ENCODE results near the gene JARID2.

- TF ChIP-seq, protein P1, sequence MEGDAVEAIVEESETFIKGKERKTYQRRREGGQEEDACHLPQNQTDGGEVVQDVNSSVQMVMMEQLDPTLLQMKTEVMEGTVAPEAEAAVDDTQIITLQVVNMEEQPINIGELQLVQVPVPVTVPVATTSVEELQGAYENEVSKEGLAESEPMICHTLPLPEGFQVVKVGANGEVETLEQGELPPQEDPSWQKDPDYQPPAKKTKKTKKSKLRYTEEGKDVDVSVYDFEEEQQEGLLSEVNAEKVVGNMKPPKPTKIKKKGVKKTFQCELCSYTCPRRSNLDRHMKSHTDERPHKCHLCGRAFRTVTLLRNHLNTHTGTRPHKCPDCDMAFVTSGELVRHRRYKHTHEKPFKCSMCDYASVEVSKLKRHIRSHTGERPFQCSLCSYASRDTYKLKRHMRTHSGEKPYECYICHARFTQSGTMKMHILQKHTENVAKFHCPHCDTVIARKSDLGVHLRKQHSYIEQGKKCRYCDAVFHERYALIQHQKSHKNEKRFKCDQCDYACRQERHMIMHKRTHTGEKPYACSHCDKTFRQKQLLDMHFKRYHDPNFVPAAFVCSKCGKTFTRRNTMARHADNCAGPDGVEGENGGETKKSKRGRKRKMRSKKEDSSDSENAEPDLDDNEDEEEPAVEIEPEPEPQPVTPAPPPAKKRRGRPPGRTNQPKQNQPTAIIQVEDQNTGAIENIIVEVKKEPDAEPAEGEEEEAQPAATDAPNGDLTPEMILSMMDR (IDR thresholded peaks at IDR 0.05) = no peak
- no peak for TF ChIP-seq POLR2A (IDR thresholded peaks at IDR 0.05)
These were observed 9.6 kb downstream of the JARID2 start for GRCh38 chr6:15255481-15255880.
